Ramos (cell line): ENCODE measurements around the gene SLC7A8.

Source experiments
- in situ Hi-C: fragments of 300-500 bp; cut with MboI; formaldehyde crosslinking; loops from one replicate; pipeline ENCODE4 v1.14.3; 2022; ENCODE audit warnings: low sequenced_read_pairs; ENCODE audit not compliant: unreplicated experiment

Gene SLC7A8

GRCh38 chr14:23185063-23185462 is 1.6 kb upstream of the SLC7A8 start:
- in situ Hi-C loops = no loop called here

GRCh38 chr14:23183158-23183470 is 346 bp downstream of the SLC7A8 start:
- in situ Hi-C loops = no loop called here

GRCh38 chr14:23182372-23183157 is 895 bp downstream of the SLC7A8 start:
- in situ Hi-C loops = no loop called here

- in situ Hi-C loops = no loop called here
These were observed 1.5 kb downstream of the SLC7A8 start for GRCh38 chr14:23181946-23182345.

GRCh38 chr14:23181453-23181852 is 2.0 kb downstream of the SLC7A8 start:
- in situ Hi-C loops = no loop called here

- in situ Hi-C loops = no loop called here
These were observed 6.3 kb downstream of the SLC7A8 start for GRCh38 chr14:23177181-23177580.

- in situ Hi-C loops = no loop called here
These were observed 7.6 kb downstream of the SLC7A8 start for GRCh38 chr14:23175823-23176222.

GRCh38 chr14:23174296-23175184 is 8.9 kb downstream of the SLC7A8 start:
- in situ Hi-C loops = no loop called here

- in situ Hi-C loops = no loop called here
These were observed 9.7 kb downstream of the SLC7A8 start for GRCh38 chr14:23173796-23174195.

GRCh38 chr14:23173031-23173430 is 10.4 kb downstream of the SLC7A8 start:
- in situ Hi-C loops = no loop called here

- in situ Hi-C loops = no loop called here
These were observed 10.9 kb downstream of the SLC7A8 start for GRCh38 chr14:23172574-23172973.

GRCh38 chr14:23172096-23172495 is 11.4 kb downstream of the SLC7A8 start:
- in situ Hi-C loops = no loop called here

GRCh38 chr14:23171222-23171975 is 12.1 kb downstream of the SLC7A8 start:
- in situ Hi-C loops = no loop called here

- in situ Hi-C loops = no loop called here
These were observed 13.8 kb downstream of the SLC7A8 start for GRCh38 chr14:23169622-23170021.

- in situ Hi-C loops = no loop called here
These were observed 15.2 kb downstream of the SLC7A8 start for GRCh38 chr14:23168246-23168645.

GRCh38 chr14:23167116-23167847 is 16.2 kb downstream of the SLC7A8 start:
- in situ Hi-C loops = no loop called here

GRCh38 chr14:23164949-23165348 is 18.5 kb downstream of the SLC7A8 start:
- in situ Hi-C loops = no loop called here

GRCh38 chr14:23164250-23164649 is 19.2 kb downstream of the SLC7A8 start:
- in situ Hi-C loops = no loop called here

GRCh38 chr14:23163830-23164229 is 19.6 kb downstream of the SLC7A8 start:
- in situ Hi-C loops = no loop called here

GRCh38 chr14:23162800-23163199 is 20.7 kb downstream of the SLC7A8 start:
- in situ Hi-C loops = no loop called here
